WTC11 (cell line): Measurements from ENCODE around the gene RBM44.

Source experiments
- ELF4 ChIP-seq: sonication (generic); formaldehyde crosslinking; IDR thresholded peaks from 2 replicates; pipeline ENCODE4 v1.8.1; 2022; ENCODE audit warnings: low read depth, mild to moderate bottlenecking, moderate library complexity, missing genetic modification reagents
- TCF7 ChIP-seq: sonication (generic); formaldehyde crosslinking; IDR thresholded peaks from 2 replicates; pipeline ENCODE4 v1.8.0; 2022; ENCODE audit warnings: mild to moderate bottlenecking, low read depth, missing genetic modification reagents, moderate library complexity
- TF ChIP-seq, protein P1 (sequence below): fragments of 200-600 bp; IDR thresholded peaks from 2 replicates; pipeline ENCODE4 v1.8.0; 2022; ENCODE audit warnings: antibody characterized with exemption

DNA sequence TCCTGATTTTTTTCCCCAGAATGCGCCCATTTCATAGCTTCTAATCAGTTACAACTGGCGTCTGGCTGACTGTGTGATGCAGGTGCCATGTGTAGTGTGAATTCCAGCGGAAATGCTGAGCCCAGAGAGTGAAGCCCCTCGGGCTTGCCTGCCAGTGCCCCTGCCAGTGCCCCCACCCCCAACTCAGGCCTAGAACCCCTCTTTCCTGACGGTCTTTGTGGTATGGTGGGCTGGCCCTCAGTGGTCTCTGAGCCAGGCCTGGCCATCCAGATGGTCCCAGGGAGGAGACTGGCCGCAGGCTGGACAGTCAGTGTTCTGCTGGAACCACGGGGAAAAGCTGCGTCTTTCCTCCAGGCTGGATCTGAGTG is 63.9 kb downstream of the RBM44 start:
- TF ChIP-seq, protein P1, sequence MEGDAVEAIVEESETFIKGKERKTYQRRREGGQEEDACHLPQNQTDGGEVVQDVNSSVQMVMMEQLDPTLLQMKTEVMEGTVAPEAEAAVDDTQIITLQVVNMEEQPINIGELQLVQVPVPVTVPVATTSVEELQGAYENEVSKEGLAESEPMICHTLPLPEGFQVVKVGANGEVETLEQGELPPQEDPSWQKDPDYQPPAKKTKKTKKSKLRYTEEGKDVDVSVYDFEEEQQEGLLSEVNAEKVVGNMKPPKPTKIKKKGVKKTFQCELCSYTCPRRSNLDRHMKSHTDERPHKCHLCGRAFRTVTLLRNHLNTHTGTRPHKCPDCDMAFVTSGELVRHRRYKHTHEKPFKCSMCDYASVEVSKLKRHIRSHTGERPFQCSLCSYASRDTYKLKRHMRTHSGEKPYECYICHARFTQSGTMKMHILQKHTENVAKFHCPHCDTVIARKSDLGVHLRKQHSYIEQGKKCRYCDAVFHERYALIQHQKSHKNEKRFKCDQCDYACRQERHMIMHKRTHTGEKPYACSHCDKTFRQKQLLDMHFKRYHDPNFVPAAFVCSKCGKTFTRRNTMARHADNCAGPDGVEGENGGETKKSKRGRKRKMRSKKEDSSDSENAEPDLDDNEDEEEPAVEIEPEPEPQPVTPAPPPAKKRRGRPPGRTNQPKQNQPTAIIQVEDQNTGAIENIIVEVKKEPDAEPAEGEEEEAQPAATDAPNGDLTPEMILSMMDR: no peak
- TF ChIP-seq ELF4 (no peak), TCF7 (no peak)
